IPS-15b (cell line): ENCODE results near the gene CWF19L1.
"Not testable (repeated sequence)": the region's sequence is repeated elsewhere in the genome, so short reads cannot be mapped to it uniquely, and the experiment has no call there.

Source experiments
- H3K27me3 ChIP-seq: one replicate; pipeline ENCODE4 v1.6.1; 2013; ENCODE audit warnings: low read length; ENCODE audit not compliant: control insufficient read depth, insufficient read depth
- H3K36me3 ChIP-seq: one replicate; pipeline ENCODE4 v1.6.1; 2013; ENCODE audit warnings: low read length; ENCODE audit not compliant: control insufficient read depth, insufficient read depth
- H3K4me1 ChIP-seq: one replicate; pipeline ENCODE4 v1.6.1; 2013; ENCODE audit warnings: mild to moderate bottlenecking, low read length; ENCODE audit not compliant: control insufficient read depth, insufficient read depth
- H3K4me3 ChIP-seq: one replicate; pipeline ENCODE4 v1.5.1; 2013; ENCODE audit warnings: low read depth, low read length
- H3K9ac ChIP-seq: one replicate; pipeline ENCODE4 v1.6.1; 2013; ENCODE audit warnings: low read depth, mild to moderate bottlenecking, low read length
- H3K9me3 ChIP-seq: one replicate; pipeline ENCODE4 v1.6.1; 2013; ENCODE audit warnings: mild to moderate bottlenecking, low read length; ENCODE audit not compliant: control insufficient read depth, insufficient read depth

CWF19L1 gene

DNA sequence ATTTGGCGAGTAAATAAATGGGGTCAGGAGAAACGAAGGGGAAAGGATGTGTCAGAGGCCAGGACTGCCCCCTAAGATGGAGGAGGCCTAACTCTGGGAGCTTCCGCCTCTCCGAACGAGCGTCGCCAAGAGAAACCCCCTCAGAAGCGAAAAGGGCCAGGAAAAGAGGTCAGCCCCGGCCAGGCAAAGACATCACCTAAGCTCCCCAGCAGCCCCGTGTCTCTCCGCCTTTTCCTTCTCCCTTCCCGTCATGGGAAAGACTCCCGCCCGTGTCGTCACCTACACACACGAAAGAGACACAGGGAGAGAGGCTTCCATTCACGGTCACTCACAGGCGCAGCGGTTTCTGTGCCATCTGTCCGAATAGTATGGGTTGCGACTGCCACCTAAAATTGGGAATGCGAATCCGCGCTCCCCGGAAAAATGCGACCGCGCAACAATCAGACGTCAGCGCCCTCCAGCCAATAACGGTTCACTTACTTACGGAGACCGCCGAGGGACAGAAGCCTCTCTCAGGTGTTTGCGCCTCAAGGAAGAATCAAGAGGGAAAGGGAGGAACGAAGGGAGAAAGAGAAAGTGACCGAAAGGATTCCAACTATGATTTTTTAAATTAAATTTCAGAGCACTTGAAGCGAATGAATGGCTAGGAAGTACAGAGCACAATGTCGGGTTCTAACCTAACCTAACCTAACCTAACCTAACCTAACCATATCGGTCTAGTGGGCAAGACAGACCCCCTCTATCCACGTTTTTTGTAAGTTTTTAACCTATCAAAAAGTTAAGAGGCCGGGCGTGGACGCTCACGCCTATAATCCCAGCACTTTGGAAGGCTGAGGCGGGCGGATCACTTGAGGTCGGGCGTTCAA, at the start of gene CWF19L1:
Gene CWF19L1 (minus strand): TSS at position 400 of the 866 bp plus-strand sequence. CDS start 45 bp downstream, at position 355.
- peak within 1 kb of the TSS; percentile 76 for H3K9ac ChIP-seq
- H3K4me3 ChIP-seq: peak within 1 kb of the TSS; percentile 98
- H3K27me3 ChIP-seq: no peaks in the 10 kb centered on the region
- no peaks in the 10 kb centered on the region for H3K9me3 ChIP-seq
- H3K36me3 ChIP-seq: no peaks in the 10 kb centered on the region
- H3K4me1 ChIP-seq: peaks cover 3% of the 10 kb centered on the region

DNA sequence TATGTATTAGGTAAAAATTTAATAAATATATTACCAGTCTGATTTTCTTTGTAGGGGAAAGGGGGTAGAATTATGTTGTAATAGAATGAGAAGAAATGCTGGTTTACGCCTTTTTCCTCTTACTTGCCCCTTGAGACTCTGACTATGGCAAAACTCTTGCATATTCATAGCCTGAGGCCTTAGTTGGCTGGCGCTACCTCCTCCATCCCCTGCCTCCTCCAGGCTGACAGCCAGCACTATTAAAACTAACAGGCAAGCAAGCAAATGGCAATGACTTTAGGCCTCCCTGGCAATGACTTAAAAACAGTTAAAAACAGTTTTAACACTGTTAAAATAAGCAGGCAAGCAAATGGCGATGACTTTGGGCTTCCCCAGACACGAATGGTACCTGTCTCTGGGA, 48.2 kb upstream of the CWF19L1 start:
- H3K4me1 ChIP-seq: peaks cover 7% of the 10 kb centered on the region
- H3K9ac ChIP-seq: no peak overlapping the region
- H3K9me3 ChIP-seq: no peaks in the 10 kb centered on the region
- H3K4me3 ChIP-seq: no peak overlapping the region
- H3K27me3 ChIP-seq: peaks cover 6% of the 10 kb centered on the region
- no peaks in the 10 kb centered on the region for H3K36me3 ChIP-seq

DNA sequence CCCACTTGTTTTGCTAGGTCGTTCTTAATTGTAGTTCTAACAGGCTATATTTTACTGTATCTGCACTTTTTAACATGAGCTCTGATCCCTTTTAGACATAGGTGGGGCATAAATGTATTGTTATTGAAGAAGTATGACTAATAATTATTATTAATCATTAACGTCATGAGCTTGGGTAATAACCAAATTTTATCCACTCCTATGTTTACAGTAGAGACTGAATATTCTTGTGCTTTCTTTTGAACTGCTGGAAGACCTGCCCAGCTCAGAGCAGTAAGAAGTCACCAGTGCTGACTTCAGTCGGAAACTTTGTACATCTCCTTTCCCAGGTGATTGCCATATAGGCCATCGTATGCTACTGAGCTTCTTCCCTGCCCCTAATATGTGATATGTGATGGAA, 43.9 kb upstream of the CWF19L1 start:
- Histone ChIP-seq H3K36me3 (no peaks in the 10 kb centered on the region), H3K27me3 (peaks cover 6% of the 10 kb centered on the region), H3K9ac (no peak overlapping the region), H3K9me3 (no peaks in the 10 kb centered on the region), H3K4me1 (peaks cover 7% of the 10 kb centered on the region), H3K4me3 (no peak overlapping the region)

DNA sequence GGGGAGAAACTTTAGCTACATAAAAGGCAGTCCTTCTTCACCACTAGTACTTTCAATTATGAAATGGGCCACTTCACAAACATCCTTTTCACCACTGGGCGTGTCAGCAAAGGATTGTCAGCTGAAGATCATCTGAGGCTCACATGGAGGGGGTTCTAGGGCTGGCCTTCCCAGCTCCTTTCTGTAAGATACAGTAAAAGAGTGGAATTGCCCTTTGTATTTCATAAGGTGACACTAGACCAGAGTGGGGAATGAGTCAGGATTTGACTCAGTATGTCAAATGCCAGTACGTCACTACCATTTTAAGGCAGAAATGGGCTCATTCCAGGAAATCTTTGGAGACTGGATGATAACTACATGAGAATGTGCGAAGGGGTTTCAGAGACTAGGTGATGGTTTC, 40.2 kb upstream of the CWF19L1 start:
- Histone ChIP-seq H3K27me3 (peaks cover 2% of the 10 kb centered on the region), H3K36me3 (no peaks in the 10 kb centered on the region), H3K4me3 (no peak overlapping the region), H3K9me3 (no peaks in the 10 kb centered on the region), H3K9ac (no peak overlapping the region), H3K4me1 (no peaks in the 10 kb centered on the region)

DNA sequence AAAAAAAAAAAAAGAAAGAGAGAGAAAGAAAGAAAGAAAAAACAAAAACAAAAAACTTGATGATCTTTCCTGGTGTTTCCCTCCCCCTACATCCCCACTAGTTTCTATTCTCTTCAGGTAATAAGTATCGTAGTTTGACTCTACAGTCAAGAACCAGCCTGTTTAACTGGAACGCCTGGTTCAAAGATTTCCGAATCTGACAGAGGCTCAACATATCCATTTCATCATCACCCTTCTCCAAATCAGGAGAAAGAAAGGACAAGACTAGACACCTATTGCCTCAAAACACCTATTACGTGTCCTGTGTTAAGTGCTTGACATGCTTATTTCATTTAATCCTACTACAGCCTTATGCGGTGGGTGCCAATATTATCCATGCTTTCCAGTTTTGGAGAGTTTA, 39.4 kb upstream of the CWF19L1 start:
- H3K4me3 ChIP-seq: no peak overlapping the region
- no peak overlapping the region for H3K9ac ChIP-seq
- no peaks in the 10 kb centered on the region for H3K9me3 ChIP-seq
- no peaks in the 10 kb centered on the region for H3K36me3 ChIP-seq
- H3K4me1 ChIP-seq: no peaks in the 10 kb centered on the region
- no peaks in the 10 kb centered on the region for H3K27me3 ChIP-seq

DNA sequence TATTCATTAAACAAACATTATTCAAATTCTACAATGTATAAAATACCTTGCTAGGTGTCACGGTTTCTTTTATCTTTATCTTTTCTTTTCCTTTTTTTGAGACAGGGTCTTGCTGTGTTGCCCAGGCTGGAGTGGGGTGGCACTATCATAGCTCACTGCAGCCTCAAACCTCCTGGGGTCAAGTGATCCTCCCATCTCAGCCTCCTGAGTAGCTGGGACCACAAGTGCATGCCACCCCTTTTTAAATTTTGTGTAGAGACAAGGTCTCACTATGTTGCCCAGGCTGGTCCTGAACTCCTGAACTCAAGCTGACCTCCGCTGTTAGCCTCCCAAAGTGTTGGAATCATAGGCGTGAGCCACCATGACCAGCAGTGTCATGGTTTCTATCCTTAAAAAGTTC, 37.0 kb upstream of the CWF19L1 start:
- Histone ChIP-seq H3K4me1 (no peaks in the 10 kb centered on the region), H3K36me3 (no peaks in the 10 kb centered on the region), H3K9ac (no peak overlapping the region), H3K27me3 (no peaks in the 10 kb centered on the region), H3K9me3 (no peaks in the 10 kb centered on the region), H3K4me3 (no peak overlapping the region)

DNA sequence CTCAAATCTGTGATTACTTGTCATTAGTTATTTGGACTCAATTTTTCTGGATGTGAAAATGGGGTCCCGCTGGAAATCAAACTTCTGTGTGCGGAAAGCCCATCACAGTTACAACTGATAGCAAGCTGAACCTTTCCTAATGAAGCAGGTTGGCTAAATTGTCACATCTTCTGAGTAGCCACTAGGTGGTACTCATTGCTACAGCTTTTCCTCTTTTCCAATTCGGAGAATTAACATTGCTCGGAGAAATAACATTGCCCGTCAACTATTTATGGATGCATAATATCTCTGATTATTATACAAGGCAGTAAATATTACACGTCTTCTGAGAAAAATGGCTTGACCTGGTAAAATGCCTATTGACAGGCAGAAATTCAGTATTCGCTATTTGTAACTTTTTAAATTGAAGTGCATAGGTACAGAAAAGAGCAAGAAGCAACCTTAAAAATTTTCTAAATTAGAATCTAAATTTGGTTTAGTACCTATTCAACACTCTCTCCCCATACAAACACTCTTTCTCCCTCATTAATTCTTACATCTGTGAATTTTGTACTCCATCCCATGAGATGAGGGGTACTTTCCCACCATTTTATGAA, 36.4 kb upstream of the CWF19L1 start:
- Histone ChIP-seq H3K9me3 (no peaks in the 10 kb centered on the region), H3K9ac (no peak overlapping the region), H3K4me3 (no peak overlapping the region), H3K27me3 (no peaks in the 10 kb centered on the region), H3K36me3 (no peaks in the 10 kb centered on the region), H3K4me1 (no peaks in the 10 kb centered on the region)

DNA sequence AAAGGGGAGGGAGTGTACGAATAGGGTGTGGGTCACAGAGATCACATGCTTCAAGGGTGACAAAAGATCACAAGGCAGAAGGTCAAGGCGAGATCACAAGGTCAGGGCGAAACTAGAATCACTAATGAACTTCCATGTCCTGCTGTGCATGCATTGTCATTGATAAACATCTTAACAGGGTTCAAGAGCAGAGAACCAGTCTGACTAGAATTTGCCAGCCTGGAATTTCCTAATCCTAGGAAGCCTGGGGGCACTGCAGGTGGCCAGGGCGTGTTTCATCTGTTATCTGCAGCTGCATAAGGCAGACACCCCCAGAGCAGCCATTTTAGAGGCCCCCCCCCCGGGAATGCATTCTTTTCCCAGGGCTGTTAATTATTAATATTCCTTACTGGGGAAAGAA, 33.7 kb upstream of the CWF19L1 start:
- not testable (repeated sequence) for H3K4me1 ChIP-seq, H3K9ac ChIP-seq, H3K27me3 ChIP-seq, H3K36me3 ChIP-seq, H3K4me3 ChIP-seq, H3K9me3 ChIP-seq

DNA sequence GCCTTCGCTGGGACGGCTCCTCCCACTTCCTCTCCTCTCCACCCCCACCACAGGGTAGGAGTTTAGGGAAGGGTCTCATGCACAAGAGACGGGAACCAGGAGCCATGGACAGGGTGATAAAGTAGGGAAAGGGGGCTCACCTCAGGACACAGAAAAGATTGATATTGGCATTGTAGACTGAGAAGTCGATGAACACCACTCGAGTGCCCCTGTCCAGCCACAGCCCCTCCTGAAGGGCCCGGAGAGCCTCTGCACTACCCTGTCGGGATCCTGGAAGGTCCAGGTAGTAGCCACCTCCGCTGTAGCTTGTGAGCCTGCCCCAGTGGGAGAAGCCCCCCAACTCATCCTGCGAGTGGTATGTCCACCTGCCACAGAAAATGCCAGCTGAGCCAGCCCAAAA, 29.8 kb upstream of the CWF19L1 start:
- Histone ChIP-seq H3K27me3 (no peaks in the 10 kb centered on the region), H3K9me3 (no peaks in the 10 kb centered on the region), H3K4me3 (no peak overlapping the region), H3K36me3 (no peaks in the 10 kb centered on the region), H3K4me1 (no peaks in the 10 kb centered on the region), H3K9ac (no peak overlapping the region)

DNA sequence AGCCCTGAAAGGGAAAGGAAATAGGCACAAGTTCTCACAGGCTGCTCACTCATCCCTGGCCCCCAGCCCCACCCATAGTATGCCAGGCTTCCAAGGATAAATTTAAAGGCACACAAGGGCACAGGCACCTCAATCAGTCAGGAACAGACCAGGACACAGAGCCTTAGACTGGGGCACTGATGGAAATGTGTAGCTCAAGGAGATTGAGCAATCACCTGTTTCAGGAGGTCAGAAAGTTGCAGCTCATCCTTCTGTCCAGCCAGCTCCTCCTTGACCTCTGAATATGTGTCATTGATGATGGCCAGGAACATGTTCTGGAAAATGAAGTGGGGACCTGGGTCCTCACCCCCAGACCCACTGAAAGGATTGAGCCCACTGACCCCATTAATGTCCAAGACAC, 25.6 kb upstream of the CWF19L1 start:
- no peaks in the 10 kb centered on the region for H3K4me1 ChIP-seq
- H3K27me3 ChIP-seq: no peaks in the 10 kb centered on the region
- H3K9me3 ChIP-seq: no peaks in the 10 kb centered on the region
- H3K4me3 ChIP-seq: no peak overlapping the region
- no peak overlapping the region for H3K9ac ChIP-seq
- no peaks in the 10 kb centered on the region for H3K36me3 ChIP-seq

DNA sequence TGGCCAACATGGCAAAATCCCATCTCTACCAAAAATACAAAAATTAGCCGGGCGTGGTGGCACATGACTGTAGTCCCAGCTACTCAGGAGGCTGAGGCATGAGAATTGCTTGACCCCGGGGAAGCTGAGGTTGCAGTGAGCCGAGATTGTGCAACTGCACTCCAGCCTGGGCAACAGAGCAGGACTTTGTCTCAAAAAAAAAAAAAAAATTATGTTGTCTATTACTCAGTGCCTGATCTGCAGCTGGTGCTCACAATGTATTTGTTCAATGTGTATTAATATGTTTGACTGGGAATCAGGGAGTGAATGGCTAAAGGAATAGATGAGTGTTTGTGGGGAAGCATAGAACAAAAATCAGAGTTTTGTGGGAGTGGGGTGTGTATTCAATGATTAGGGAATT, 24.9 kb upstream of the CWF19L1 start:
- not testable (repeated sequence) for H3K36me3 ChIP-seq, H3K9me3 ChIP-seq, H3K4me1 ChIP-seq, H3K27me3 ChIP-seq, H3K4me3 ChIP-seq, H3K9ac ChIP-seq

DNA sequence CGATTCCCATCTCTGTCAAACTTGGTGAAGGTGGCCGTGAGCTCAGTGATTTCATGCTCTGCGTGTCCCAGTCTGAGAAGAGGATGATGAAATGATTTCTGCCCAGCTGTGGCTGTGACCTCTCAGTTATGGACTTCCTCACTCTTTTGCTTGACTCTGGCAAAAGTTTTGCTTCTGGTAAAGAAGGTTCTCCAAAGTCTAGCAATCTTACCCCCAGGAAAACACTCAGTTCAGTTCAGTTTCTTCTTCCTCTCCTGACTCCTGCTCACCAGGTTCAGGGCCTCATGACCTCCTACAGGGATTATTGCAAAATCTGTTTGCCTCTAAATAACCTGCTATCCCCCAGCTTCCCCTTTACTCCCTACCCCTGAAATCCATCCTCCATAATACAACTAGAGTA, 23.9 kb upstream of the CWF19L1 start:
- Histone ChIP-seq H3K4me3 (no peak overlapping the region), H3K9ac (no peak overlapping the region)

More for the DNA sequence above, 23.9 kb upstream of the CWF19L1 start:
- Histone ChIP-seq H3K9me3 (no peaks in the 10 kb centered on the region), H3K27me3 (no peaks in the 10 kb centered on the region), H3K4me1 (no peaks in the 10 kb centered on the region), H3K36me3 (no peaks in the 10 kb centered on the region)
